Measurements from ENCODE around the gene LRRFIP2. TPM values are rescaled to one million over a fixed set of nuclear protein-coding genes. Genes with fewer than 3 reads are reported as not detected.
"Not testable (repeated sequence)": the region's sequence is repeated elsewhere in the genome, so short reads cannot be mapped to it uniquely, and the experiment has no call there.

LRRFIP2 gene
- total RNA-seq, 6 donors from 2014 or later, result 45.9 to 106 (median 78.8) TPM

- 60 to 69% methylated on average over 6 of the region's 6 CpGs for WGBS, 2 donors
These were observed 121.0 kb downstream of the LRRFIP2 start for GRCh38 chr3:37053337-37053736.

DNA sequence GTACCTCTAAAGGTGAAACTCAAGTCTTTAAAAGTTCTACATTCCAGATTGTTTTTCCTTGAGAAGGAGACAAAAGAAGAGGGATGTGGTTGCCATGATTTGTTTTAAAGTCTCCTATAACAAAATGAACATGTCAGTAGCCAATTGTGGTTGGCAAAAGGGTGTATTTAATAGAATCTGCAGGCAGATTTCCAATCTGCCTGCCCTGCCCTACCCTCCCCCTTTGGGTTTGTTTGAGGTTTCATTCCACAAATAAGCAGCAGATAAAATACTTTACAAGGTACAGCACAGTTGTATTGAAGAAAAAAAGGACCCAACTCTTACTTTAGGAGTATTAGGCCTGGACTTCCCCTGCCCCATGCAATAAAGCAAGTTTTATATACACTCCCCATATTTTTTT lies 121.5 kb downstream of the LRRFIP2 start:
- no peaks in the 10 kb centered on the region for H3K27me3 ChIP-seq
- H3K27ac ChIP-seq, result peak overlapping the region in 2 of 4 donors; percentile 68 to 75
- H3K4me1 ChIP-seq, result peaks cover 11 to 22% (median 14%) of the 10 kb centered on the region in 4 donors
- no peak for ATAC-seq (ENCODE audit: low FRiP score in 2 of 2)
- H3K36me3 ChIP-seq, result peaks cover 20 to 92% (median 72%) of the 10 kb centered on the region in 4 donors
- TF ChIP-seq CTCF (IDR thresholded peaks at IDR 0.05), result no peak
- no peaks in the 10 kb centered on the region for H3K9me3 ChIP-seq
- no peak for DNase-seq
- no peak overlapping the region for H3K4me3 ChIP-seq

More at GRCh38 chr3:37053337-37053736, 121.0 kb downstream of the LRRFIP2 start:
- peak overlapping the region; percentile 38 to 75 (median 56) for H3K27ac ChIP-seq
- DNase-seq, result no peak
- no peaks in the 10 kb centered on the region for H3K9me3 ChIP-seq
- peaks cover 21 to 92% (median 73%) of the 10 kb centered on the region in 4 donors for H3K36me3 ChIP-seq
- H3K4me1 ChIP-seq, result peaks cover 11 to 22% (median 14%) of the 10 kb centered on the region in 4 donors
- ATAC-seq (ENCODE audit: low FRiP score in 2 of 2), result no peak
- TF ChIP-seq CTCF (IDR thresholded peaks at IDR 0.05), result no peak
- TF ChIP-seq EP300 (IDR thresholded peaks at IDR 0.05), result no peak
- no peak for TF ChIP-seq POLR2A (IDR thresholded peaks at IDR 0.05)
- no peak for TF ChIP-seq POLR2AphosphoS5 (IDR thresholded peaks at IDR 0.05)
- H3K4me3 ChIP-seq, result no peak overlapping the region
- no peaks in the 10 kb centered on the region for H3K27me3 ChIP-seq

DNA sequence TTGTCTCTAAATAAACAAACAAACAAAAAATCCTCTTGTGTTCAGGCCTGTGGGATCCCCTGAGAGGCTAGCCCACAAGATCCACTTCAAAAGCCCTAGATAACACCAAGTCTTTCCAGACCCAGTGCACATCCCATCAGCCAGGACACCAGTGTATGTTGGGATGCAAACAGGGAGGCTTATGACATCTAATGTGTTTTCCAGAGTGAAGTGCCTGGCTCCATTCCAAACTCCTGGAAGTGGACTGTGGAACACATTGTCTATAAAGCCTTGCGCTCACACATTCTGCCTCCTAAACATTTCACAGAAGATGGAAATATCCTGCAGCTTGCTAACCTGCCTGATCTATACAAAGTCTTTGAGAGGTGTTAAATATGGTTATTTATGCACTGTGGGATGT lies 124.1 kb downstream of the LRRFIP2 start:
- peak overlapping the region in 2 of 4 donors; percentile 2 to 44 for H3K27ac ChIP-seq
- no peaks in the 10 kb centered on the region for H3K27me3 ChIP-seq
- DNase-seq (no peak), ATAC-seq (ENCODE audit: low FRiP score in 2 of 2) (no peak)
- peaks cover 10 to 22% (median 12%) of the 10 kb centered on the region in 4 donors for H3K4me1 ChIP-seq
- H3K4me3 ChIP-seq, result no peak overlapping the region
- 96 to 100% methylated on average over 1 of the region's 1 CpG for WGBS, 2 donors
- peaks cover 23 to 85% (median 73%) of the 10 kb centered on the region in 4 donors for H3K36me3 ChIP-seq
- no peaks in the 10 kb centered on the region for H3K9me3 ChIP-seq
- TF ChIP-seq POLR2A (IDR thresholded peaks at IDR 0.05), result no peak
- TF ChIP-seq POLR2AphosphoS5 (IDR thresholded peaks at IDR 0.05), result no peak
- TF ChIP-seq CTCF (IDR thresholded peaks at IDR 0.05), result no peak
- no peak for TF ChIP-seq EP300 (IDR thresholded peaks at IDR 0.05)

DNA sequence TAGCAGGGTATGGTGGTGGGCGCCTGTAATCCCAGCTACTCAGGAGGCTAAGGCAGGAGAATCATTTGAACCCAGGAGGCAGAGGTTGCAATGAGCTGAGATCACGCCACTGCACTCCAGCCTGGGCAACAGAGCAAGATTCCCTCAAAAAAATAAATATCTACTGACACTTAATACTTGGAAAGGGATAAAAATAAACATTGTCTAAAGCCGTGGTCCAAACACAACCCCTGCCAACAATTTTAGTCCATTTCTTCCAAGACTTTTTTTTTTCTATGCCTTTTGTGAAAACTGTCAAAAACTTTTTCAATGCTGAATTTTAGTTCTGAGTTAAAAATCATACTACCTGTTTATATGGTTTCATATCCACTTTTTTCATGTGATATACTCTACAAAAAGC lies 131.7 kb downstream of the LRRFIP2 start:
- H3K9me3 ChIP-seq; ATAC-seq (ENCODE audit: low FRiP score in 2 of 2); H3K27ac ChIP-seq; H3K4me1 ChIP-seq; H3K4me3 ChIP-seq; DNase-seq; H3K27me3 ChIP-seq: not testable (repeated sequence)
- WGBS, 2 donors, result 74 to 78% methylated on average over 3 of the region's 3 CpGs
- peaks cover 5 to 51% (median 23%) of the 10 kb centered on the region in 4 donors for H3K36me3 ChIP-seq

DNA sequence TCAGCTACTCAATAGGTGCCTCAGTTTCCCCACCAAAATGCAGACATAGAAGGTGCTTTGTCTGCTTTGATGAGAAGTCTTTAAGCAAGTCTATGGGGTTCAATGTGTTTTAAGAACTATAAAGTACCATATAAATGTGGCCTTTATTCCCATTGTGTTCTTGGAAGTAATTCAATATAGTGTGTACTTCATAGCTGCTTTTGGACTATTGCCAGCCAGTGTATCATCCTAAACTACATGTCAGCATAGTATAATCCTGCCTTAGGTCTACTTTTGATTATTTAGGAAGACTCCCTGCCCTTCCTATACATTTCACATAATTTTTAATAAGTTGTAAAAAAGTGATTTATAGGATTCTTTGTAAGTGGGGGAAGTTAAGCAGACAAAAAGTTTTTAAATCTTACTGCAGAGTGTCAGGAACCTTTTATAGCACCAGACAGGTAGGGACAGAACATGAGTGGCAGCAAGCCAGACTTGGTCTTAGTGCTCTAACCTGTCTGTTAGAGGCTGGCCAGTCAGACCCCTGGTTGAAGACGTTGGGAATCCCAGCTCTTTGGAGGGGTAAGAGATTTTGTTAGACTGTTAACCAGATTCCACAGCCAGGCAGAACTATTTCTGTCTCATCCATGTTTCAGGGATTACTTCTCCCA lies 132.7 kb downstream of the LRRFIP2 start:
- peaks cover 0 to 5% (median 2%) of the 10 kb centered on the region in 4 donors for H3K4me1 ChIP-seq
- TF ChIP-seq CTCF (IDR thresholded peaks at IDR 0.05), result no peak
- TF ChIP-seq POLR2A (IDR thresholded peaks at IDR 0.05), result no peak
- TF ChIP-seq EP300 (IDR thresholded peaks at IDR 0.05), result no peak
- no peak for TF ChIP-seq POLR2AphosphoS5 (IDR thresholded peaks at IDR 0.05)
- ATAC-seq (ENCODE audit: low FRiP score in 2 of 2) (no peak), DNase-seq (no peak)
- H3K4me3 ChIP-seq, result no peak overlapping the region
- WGBS, 2 donors, result 71 to 73% methylated on average over 1 of the region's 1 CpG
- H3K27me3 ChIP-seq, result no peaks in the 10 kb centered on the region
- H3K27ac ChIP-seq, result no peak overlapping the region
- no peaks in the 10 kb centered on the region for H3K9me3 ChIP-seq
- H3K36me3 ChIP-seq, result peaks cover 0 to 50% (median 15%) of the 10 kb centered on the region in 4 donors

Measured in upper lobe of left lung (tissue), 6 donors.